NCI-H2171 (cell line): ENCODE data around the gene JKAMP.

Experiments used
- DNase-seq: peaks from one replicate; lab custom pipeline; 2025; lab: John Stamatoyannopoulos, UW

The JKAMP gene

GRCh38 chr14:59481871-59482540 is 2.3 kb upstream of the JKAMP start:
- no peak for DNase-seq

GRCh38 chr14:59482541-59483331 is 1.6 kb upstream of the JKAMP start:
- DNase-seq, result peak; percentile 9

- no peak for DNase-seq
These were observed 954 bp upstream of the JKAMP start for GRCh38 chr14:59483363-59483762.

GRCh38 chr14:59484639-59485175 is 390 bp downstream of the JKAMP start:
- DNase-seq, result peak; percentile 51

- DNase-seq, result no peak
These were observed 6.4 kb downstream of the JKAMP start for GRCh38 chr14:59490756-59491155.

GRCh38 chr14:59492384-59492783 is 8.1 kb downstream of the JKAMP start:
- no peak for DNase-seq

GRCh38 chr14:59500732-59501131 is 16.4 kb downstream of the JKAMP start:
- no peak for DNase-seq

GRCh38 chr14:59503256-59503655 is 18.9 kb downstream of the JKAMP start:
- no peak for DNase-seq

- DNase-seq, result peak; percentile 50
These were observed 22.9 kb downstream of the JKAMP start for GRCh38 chr14:59507063-59507751.

- DNase-seq, result no peak
These were observed 23.4 kb downstream of the JKAMP start for GRCh38 chr14:59507752-59508103.

- DNase-seq, result no peak
These were observed 24.8 kb downstream of the JKAMP start for GRCh38 chr14:59509101-59509500.

- DNase-seq, result no peak
These were observed 25.7 kb downstream of the JKAMP start for GRCh38 chr14:59510001-59510400.

GRCh38 chr14:59510966-59511365 is 26.6 kb downstream of the JKAMP start:
- DNase-seq, result no peak

GRCh38 chr14:59511916-59512575 is 27.7 kb downstream of the JKAMP start:
- DNase-seq, result no peak

GRCh38 chr14:59520224-59520623 is 35.9 kb downstream of the JKAMP start:
- DNase-seq, result no peak

- peak; percentile 72 for DNase-seq
These were observed 44.9 kb downstream of the JKAMP start for GRCh38 chr14:59529189-59529588.

GRCh38 chr14:59530349-59530748 is 46.0 kb downstream of the JKAMP start:
- DNase-seq, result no peak

- no peak for DNase-seq
These were observed 48.1 kb downstream of the JKAMP start for GRCh38 chr14:59532419-59532818.

GRCh38 chr14:59534361-59534987 is 50.2 kb downstream of the JKAMP start:
- DNase-seq, result peak; percentile 18

- DNase-seq, result no peak
These were observed 53.2 kb downstream of the JKAMP start for GRCh38 chr14:59537476-59537875.

GRCh38 chr14:59538936-59539335 is 54.6 kb downstream of the JKAMP start:
- DNase-seq, result no peak

GRCh38 chr14:59540852-59541251 is 56.5 kb downstream of the JKAMP start:
- DNase-seq, result no peak
